NCI-H446 (cell line): Measurements from ENCODE around the gene DIP2C.
"Not testable (repeated sequence)": the region's sequence is repeated elsewhere in the genome, so short reads cannot be mapped to it uniquely, and the experiment has no call there.

Source experiments
- DNase-seq, 2 experiments: peaks; one replicate each; lab custom pipeline; 2025; lab: John Stamatoyannopoulos, UW

Gene DIP2C

GRCh38 chr10:306007-306674 is 383.3 kb downstream of the DIP2C start:
- DNase-seq = no peak

DNA sequence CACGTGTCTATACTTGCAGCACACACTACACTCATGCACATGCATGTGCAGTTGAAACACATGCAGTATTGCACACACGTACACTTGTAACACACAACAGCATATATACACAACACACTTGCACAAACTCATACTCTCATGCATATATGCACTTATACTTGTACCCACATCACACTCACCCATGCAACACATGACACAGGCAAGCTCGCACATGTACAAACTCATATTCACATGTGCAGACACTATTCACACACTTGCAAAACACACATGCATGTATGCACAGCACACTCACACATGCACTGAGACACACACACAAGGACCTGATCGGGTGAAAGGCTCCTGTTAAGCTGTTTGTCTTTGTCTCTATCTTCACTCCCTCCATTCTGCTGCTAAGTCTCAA is 384.4 kb downstream of the DIP2C start:
- DNase-seq = no peak

DNA sequence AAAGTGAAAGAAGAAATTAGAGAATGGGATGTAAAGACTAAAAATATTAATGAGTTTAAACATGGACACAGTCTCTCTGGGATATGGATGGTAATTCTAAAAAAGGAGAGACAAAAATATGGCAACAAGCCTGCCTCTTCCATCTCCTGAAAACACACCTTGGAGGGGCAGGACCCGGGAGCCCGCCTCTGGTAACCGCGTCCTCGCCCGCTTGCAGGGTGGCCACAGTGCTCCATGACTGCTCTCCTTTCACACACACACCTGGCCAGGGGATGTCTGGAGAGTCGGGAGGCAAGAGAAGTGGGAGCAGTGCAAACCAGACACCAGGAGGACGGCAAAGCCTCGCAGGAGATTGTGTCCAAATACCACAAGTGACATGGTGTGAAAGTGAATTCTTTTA is 387.9 kb downstream of the DIP2C start:
- DNase-seq = no peak

DNA sequence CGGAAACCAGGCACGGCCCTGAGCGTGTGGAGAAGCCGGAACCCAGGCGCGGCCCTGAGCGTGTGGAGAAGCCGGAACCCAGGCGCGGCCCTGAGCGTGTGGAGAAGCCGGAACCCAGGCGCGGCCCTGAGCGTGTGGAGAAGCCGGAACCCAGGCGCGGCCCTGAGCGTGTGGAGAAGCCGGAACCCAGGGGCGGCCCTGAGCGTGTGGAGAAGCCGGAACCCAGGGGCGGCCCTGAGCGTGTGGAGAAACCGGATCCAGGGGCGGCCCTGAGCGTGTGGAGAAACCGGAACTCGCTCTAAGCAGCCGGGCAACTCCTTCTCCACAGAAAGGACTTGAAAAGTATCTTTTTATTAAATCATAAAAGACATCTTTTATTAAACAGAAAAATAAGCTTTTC is 388.9 kb downstream of the DIP2C start:
- DNase-seq = not testable (repeated sequence)

GRCh38 chr10:299969-300368 is 389.5 kb downstream of the DIP2C start:
- no peak for DNase-seq

- no peak for DNase-seq
These were observed 390.0 kb downstream of the DIP2C start for GRCh38 chr10:299512-299911.

DNA sequence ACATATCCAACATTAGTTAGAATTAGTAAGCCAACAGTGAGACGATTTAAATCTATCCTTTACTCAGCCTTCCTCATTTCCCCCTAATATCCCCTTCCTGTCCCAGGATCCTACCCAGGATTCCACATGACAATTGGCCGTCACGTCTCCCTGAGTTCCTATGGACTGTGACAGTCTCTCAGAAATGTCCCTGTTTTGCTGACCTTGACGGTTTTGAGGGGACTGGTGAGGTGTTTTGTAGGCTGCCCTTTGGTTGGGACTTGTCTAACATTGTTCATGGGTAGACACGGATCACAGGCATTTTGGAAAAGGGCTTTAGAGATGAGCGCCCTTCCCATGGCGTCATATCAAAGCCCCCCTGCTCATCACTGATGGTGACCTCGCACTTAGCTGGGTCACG is 391.4 kb downstream of the DIP2C start:
- DNase-seq = no peak

GRCh38 chr10:297567-297966 is 391.9 kb downstream of the DIP2C start:
- DNase-seq = no peak

DNA sequence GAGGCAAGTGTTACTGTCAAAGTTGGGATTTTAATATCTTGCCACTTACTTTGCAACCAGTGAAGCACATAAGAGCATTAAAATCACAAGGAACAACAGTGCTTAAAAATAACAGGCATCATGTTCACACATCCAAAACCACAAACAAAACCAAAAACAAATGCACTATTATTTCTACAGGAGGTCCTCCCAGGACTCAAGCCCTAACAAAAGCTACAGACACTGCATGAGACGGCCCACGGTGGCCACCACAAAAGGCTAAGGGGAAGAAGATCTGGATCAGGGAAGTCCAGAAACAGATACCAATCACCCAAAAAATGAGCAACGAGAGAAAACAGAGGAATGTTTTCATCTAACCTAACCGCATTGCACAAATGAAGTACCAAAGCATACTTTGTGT is 395.8 kb downstream of the DIP2C start:
- no peak for DNase-seq

DNA sequence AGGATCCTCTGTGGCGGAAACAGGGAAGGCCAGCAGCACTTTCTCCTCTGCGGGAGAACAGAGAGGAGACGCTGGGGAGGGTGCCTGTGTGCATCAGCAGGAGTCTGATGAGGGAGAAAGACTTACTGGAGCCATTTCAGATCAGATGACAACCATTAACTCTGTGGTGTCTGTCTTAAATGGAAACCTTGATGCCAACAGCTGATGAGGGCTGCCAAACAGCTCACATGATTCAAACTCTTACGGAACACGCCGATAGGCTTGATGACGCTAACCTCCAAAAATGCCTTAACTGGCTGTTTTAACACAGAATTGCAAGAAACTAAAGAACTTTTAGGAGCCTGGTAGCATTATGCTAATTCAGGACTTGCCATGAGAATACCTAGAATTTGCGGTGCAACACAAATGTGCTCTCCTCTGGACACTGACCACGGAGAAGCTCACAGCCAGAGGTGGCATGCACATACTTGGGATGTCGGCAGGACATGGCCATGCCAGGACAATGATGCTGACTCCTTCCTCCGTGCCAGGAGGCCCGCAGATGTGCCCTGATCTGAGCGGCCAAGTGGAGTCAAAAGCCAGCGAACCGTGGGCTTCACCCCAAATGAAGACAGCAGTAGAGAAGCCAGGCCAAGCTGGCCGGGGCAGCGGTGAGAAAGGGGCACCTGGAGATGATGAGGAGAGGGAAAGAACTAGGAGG is 399.3 kb downstream of the DIP2C start:
- no peak for DNase-seq

DNA sequence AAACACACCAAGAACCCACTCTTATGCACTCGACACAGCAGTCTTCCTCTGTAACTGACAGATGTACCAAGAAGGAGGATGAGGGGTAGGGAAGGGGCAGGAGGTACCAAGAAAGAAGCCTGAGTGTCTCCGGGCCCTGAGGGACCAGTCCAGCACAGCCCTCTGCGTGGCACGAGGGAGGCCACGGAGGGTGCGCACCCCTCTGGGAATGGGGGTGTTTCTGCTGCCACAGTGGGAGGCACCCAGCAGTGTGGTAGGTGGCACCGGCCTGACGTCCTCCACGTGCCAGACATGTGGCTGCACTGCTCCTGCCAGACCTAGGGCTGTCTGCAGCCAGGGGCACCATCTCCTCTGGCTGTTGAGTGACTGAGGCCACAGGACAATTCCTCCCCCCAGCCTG is 399.9 kb downstream of the DIP2C start:
- no peak for DNase-seq

DNA sequence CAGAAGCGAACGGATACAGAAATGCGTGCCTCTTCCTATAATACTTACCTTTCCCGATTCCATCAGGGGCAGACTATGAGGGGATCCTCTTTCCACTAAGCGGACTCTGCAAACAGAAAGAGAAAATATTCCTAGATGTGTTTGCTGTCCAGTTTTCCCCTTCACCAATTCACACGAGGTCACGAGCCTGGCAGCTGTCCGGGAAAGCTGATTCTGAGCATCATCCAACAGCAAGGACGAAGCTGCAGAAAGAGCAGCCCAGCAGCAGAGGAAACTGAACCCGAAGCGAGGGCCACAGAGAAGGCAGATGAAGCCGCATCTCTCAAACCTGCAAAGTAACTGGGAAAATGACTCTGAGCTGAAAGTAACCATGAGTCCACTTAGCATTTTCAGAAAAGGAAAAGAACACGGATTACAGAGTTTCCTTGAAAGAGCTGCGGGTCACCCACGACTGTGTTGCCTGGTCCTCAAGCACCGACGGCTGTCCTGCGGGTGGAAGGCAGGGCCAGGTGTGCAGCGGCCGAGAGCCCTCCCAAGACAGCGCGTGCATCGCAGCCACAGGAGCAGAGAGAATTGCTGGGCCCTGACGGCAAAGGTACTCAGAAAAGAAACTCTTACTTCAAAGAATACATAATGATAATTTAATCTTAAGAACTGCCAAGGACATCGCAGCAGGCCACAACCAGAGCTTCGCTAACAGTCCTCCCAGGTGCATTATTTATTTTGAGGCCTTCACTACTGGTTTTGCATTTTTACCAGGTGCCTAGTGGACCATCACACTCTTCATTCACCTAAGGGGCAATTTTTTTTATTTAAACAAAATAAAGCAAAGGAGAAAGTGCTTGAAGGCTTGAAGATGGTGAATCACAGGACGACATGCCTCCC is 400.9 kb downstream of the DIP2C start:
- no peak for DNase-seq

- no peak for DNase-seq
These were observed 401.7 kb downstream of the DIP2C start for GRCh38 chr10:287814-288213.

DNA sequence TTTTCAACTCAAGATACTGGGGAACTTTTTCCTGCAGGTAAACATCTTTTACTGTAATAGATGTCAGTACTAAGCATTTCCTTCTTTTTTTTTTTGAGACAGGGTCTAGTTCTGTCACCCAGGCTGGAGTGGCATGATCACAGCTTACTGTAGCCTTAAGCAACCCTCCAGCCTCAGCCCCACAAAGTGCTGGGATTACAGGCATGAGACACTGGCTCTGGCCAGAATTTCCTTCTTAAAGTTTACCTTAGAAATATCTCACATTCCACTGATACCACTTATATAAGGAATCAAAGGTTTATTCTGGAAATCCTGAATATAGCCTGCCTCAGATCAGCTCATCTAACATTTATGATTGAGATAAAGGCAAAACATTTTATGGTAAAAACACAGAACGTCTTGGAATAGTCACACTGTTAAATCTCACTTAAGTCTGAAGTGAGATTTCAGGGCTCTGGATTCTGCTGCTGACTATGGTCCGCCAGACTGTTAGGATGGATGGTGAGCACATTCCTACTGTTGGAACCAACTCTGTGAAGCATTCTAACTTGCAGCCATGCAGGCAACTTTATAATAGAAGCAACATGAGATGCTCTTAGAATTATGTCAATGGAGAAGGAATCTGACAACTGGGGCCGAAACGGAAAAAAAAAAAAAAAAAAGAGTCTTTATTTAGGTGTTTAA is 402.3 kb downstream of the DIP2C start:
- no peak for DNase-seq

GRCh38 chr10:285216-285615 is 404.3 kb downstream of the DIP2C start:
- DNase-seq = no peak

DNA sequence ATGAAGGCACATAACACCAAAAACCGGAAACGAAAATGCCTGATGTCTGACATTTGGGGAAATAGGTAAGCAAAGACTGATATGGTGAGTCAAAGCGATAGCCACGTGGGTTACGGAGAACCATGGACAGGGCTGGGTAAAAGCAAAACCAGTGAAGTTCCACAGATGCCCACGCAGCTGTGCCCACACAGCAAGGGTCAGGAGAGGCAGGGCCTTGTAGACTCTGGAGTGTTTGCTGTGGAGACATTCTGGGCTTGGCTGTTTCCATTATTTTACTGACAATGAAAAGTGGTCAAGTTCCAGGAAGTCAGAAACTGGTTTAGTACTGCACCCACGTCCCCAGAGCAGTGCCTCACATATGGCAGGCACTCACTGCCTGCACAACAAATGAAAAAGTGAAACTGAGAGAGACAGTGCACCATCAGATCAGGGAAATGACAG is 405.5 kb downstream of the DIP2C start:
- no peak for DNase-seq

- no peak for DNase-seq
These were observed 406.4 kb downstream of the DIP2C start for GRCh38 chr10:283140-283479.

- no peak for DNase-seq
These were observed 407.0 kb downstream of the DIP2C start for GRCh38 chr10:282294-283139.

- no peak for DNase-seq
These were observed 409.8 kb downstream of the DIP2C start for GRCh38 chr10:279655-280054.

DNA sequence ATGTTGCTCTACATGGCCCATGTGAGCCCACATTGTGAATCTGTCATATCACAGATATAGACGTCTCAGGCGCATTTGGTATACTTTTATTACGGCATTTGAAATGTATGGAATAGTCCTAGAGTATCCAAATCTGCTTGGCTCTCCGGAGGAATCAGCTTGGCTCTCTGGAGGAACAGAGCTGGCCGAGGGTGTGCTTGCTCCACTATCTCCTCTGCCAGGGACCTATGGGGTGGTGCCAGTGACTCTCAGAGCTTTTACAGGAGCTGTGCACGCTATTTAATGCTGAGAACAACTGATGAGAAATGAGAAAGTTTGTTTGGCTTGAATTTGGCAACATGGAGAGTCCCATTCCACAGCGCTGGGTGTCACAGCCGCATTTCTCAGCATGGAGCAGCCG is 410.2 kb downstream of the DIP2C start:
- DNase-seq = no peak

DNA sequence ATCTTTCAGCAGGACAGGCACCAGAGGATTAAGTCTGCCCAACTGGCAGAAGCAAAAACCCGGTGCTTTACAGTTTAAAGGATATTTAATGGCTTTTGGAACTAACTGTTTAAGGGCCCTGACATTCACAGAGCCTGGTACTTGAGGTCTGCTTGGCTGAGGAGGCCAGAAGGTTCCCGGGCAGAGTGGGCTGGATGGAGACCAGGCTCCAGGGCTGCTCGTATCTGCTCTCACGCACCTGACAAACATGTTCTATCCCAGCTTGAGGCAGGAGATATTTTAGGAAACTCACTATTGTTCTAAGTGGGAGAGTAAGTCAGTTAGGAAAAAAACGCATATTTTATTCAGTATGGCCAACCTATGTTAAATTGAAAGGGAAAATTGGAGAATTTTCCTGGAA is 410.8 kb downstream of the DIP2C start:
- DNase-seq = no peak
